Suprapubic skin (tissue), 3 donors: Measurements from ENCODE around the gene ZNF892.

Source experiments
- CTCF ChIP-seq, 2 donors: fragments of 200-600 bp in 1 of 2; fragments of 450-650 bp in 1 of 2; sonication (generic) in 1 of 2; IDR thresholded peaks; one replicate each; pipeline ENCODE4 v1.5.1; 2016 to 2019; ENCODE audit warnings: antibody characterized with exemption in 2 of 2, mild to moderate bottlenecking in 1 of 2, moderate library complexity in 1 of 2
- POLR2A ChIP-seq, 2 donors: fragments of 450-650 bp; IDR thresholded peaks; one replicate each; pipeline ENCODE4 v1.6.1; 2017; ENCODE audit warnings: antibody characterized with exemption in 2 of 2, mild to moderate bottlenecking in 2 of 2, moderate library complexity in 2 of 2

GRCh38 chr2:95181774-95182173, 25.5 kb upstream of the ZNF892 start:
- no peak for TF ChIP-seq POLR2A (IDR thresholded peaks at IDR 0.05)
- no peak for TF ChIP-seq CTCF (IDR thresholded peaks at IDR 0.05)
